ENCODE measurements around the gene HMGN3.

DNA sequence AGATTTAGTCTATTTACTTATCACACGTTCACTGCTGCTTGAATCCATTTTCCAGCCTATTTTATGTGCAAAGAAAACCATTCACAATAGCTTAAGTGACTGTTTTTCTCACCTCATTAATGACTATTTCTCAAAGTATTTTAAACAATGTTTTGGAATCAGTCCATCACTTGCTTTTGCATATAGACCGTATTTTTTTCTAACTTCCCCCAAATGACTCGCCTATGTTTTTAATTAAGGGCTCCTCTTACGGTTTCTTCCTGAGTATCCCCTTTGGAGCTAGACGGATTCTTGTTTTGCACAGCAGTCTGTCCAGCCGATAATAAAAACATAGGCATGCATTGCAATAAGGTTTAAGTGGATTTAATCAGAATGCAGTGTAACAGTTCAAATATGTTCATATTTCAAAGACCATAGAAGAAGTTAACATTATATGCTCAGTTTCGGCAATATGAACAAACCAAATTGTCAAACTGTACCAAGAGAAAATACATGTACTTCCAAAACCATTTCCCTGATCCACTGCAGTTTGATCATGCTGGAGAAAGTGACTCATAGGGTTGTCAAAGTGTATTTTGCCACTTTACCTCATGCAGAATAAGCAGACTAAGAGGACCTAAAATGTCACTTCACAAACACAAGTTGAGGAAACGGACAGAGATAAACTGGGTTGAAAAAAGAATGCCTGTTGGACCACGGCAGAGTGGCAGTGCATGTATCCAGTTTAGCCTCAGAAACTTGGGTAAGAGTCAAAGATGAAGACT lies 66.4 kb downstream of the HMGN3 start:
- TF ChIP-seq POLR2A (IDR thresholded peaks at IDR 0.05) (no peak), POLR2AphosphoS5 (IDR thresholded peaks at IDR 0.05) (no peak)
- TF ChIP-seq, protein P1, sequence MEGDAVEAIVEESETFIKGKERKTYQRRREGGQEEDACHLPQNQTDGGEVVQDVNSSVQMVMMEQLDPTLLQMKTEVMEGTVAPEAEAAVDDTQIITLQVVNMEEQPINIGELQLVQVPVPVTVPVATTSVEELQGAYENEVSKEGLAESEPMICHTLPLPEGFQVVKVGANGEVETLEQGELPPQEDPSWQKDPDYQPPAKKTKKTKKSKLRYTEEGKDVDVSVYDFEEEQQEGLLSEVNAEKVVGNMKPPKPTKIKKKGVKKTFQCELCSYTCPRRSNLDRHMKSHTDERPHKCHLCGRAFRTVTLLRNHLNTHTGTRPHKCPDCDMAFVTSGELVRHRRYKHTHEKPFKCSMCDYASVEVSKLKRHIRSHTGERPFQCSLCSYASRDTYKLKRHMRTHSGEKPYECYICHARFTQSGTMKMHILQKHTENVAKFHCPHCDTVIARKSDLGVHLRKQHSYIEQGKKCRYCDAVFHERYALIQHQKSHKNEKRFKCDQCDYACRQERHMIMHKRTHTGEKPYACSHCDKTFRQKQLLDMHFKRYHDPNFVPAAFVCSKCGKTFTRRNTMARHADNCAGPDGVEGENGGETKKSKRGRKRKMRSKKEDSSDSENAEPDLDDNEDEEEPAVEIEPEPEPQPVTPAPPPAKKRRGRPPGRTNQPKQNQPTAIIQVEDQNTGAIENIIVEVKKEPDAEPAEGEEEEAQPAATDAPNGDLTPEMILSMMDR (IDR thresholded peaks at IDR 0.05), result no peak

Measured in upper lobe of left lung (tissue), 4 donors.